WTC11 (cell line): Measurements from ENCODE around the gene CSTF1. TPM values are rescaled to one million over a fixed set of nuclear protein-coding genes. Genes with fewer than 3 reads are reported as not detected.

ENCODE experiments used
- ATAC-seq: fragments of 200-7000 bp; cut with Tn5 transposase; 2 replicates; pipeline ENCODE4 v1.10.0; 2021; ENCODE audit warnings: mild to moderate bottlenecking, moderate library complexity
- CTCF ChIA-PET: fragments of 300-600 bp; sonication (Branson Sonifier 250); formaldehyde crosslinking; loops from one replicate; lab custom pipeline; 2021; ENCODE audit warnings: antibody characterized with exemption; lab: Charles Lee
- POLR2A ChIA-PET: fragments of 350-600 bp; sonication (Branson Sonifier 250); formaldehyde crosslinking; loops from one replicate; lab custom pipeline; 2021; ENCODE audit warnings: antibody characterized with exemption; lab: Charles Lee
- DNase-seq: peaks from one replicate; pipeline ENCODE4 v3.0.0; 2021; ENCODE audit warnings: low spot score
- H3K27ac Mint-ChIP-seq: 2 replicates; pipeline ENCODE4 v1.8.0; 2021; ENCODE audit warnings: mixed read lengths
- H3K27me3 Mint-ChIP-seq: 2 replicates; pipeline ENCODE4 v1.8.0; 2021; ENCODE audit warnings: low read depth, mild to moderate bottlenecking, moderate library complexity, mixed read lengths
- H3K36me3 Mint-ChIP-seq: 2 replicates; pipeline ENCODE4 v1.8.0; 2021; ENCODE audit warnings: mixed read lengths
- H3K4me1 Mint-ChIP-seq: 2 replicates; pipeline ENCODE4 v1.8.0; 2022; ENCODE audit warnings: mixed read lengths
- H3K4me3 Mint-ChIP-seq: 2 replicates; pipeline ENCODE4 v1.8.0; 2021; ENCODE audit warnings: mild to moderate bottlenecking, moderate library complexity, mixed read lengths
- H3K9me3 Mint-ChIP-seq: 2 replicates; pipeline ENCODE4 v1.8.0; 2021; ENCODE audit warnings: mixed read lengths
- ATF6 ChIP-seq: sonication (generic); formaldehyde crosslinking; IDR thresholded peaks from 2 replicates; pipeline ENCODE4 v1.8.1; 2023; ENCODE audit warnings: mild to moderate bottlenecking, missing genetic modification reagents
- ELF4 ChIP-seq: sonication (generic); formaldehyde crosslinking; IDR thresholded peaks from 2 replicates; pipeline ENCODE4 v1.8.1; 2022; ENCODE audit warnings: low read depth, mild to moderate bottlenecking, moderate library complexity, missing genetic modification reagents
- FOXP1 ChIP-seq: sonication (generic); formaldehyde crosslinking; IDR thresholded peaks from 2 replicates; pipeline ENCODE4 v1.8.0; 2022; ENCODE audit warnings: missing genetic modification reagents, mild to moderate bottlenecking, moderate library complexity, borderline replicate concordance
- HMGXB4 ChIP-seq: sonication (generic); formaldehyde crosslinking; IDR thresholded peaks from 2 replicates; pipeline ENCODE4 v1.8.1; 2023; ENCODE audit warnings: mild to moderate bottlenecking, moderate library complexity, missing genetic modification reagents
- MAX ChIP-seq: sonication (generic); formaldehyde crosslinking; IDR thresholded peaks from 2 replicates; pipeline ENCODE4 v1.8.0; 2022; ENCODE audit warnings: mild to moderate bottlenecking, missing genetic modification reagents
- MLX ChIP-seq: sonication (generic); formaldehyde crosslinking; IDR thresholded peaks from 2 replicates; pipeline ENCODE4 v1.8.1; 2023; ENCODE audit warnings: mild to moderate bottlenecking, missing genetic modification reagents, moderate library complexity
- NR1H2 ChIP-seq: sonication (generic); formaldehyde crosslinking; IDR thresholded peaks from 2 replicates; pipeline ENCODE4 v1.9.0; 2021; ENCODE audit warnings: mild to moderate bottlenecking, moderate library complexity, missing genetic modification reagents
- NR2C2 ChIP-seq: sonication (generic); formaldehyde crosslinking; IDR thresholded peaks from 2 replicates; pipeline ENCODE4 v1.8.0; 2022; ENCODE audit warnings: mild to moderate bottlenecking, missing genetic modification reagents
- PRDM15 ChIP-seq: sonication (generic); formaldehyde crosslinking; IDR thresholded peaks from 2 replicates; pipeline ENCODE4 v1.8.0; 2022; ENCODE audit warnings: missing genetic modification reagents
- RORB ChIP-seq: fragments of 250-450 bp; sonication (Bioruptor Pico); IDR thresholded peaks from 2 replicates; pipeline ENCODE4 v1.9.0; 2021; ENCODE audit warnings: mild to moderate bottlenecking
- SP1 ChIP-seq: sonication (generic); formaldehyde crosslinking; conservative IDR thresholded peaks from 2 replicates; pipeline ENCODE4 v1.8.1; 2022; ENCODE audit warnings: missing genetic modification reagents
- USF1 ChIP-seq: sonication (generic); formaldehyde crosslinking; IDR thresholded peaks from 2 replicates; pipeline ENCODE4 v1.8.0; 2022; ENCODE audit warnings: mild to moderate bottlenecking, missing genetic modification reagents
- ZMAT4 ChIP-seq: fragments of 250-450 bp; sonication (Bioruptor Pico); IDR thresholded peaks from 2 replicates; pipeline ENCODE4 v1.9.0; 2021; ENCODE audit warnings: mild to moderate bottlenecking
- ZNF396 ChIP-seq: fragments of 250-450 bp; sonication (Bioruptor Pico); IDR thresholded peaks from 2 replicates; pipeline ENCODE4 v1.8.0; 2021; ENCODE audit warnings: mild to moderate bottlenecking, moderate library complexity, borderline replicate concordance
- ZNF423 ChIP-seq: fragments of 250-450 bp; sonication (Bioruptor Pico); IDR thresholded peaks from 2 replicates; pipeline ENCODE4 v2.1.2; 2022; ENCODE audit warnings: mild to moderate bottlenecking, moderate library complexity
- total RNA-seq: library from RNA; stranded (reverse); gene quantifications from 3 replicates; pipeline ENCODE4 v1.2.3, GENCODE V29; 2021

The CSTF1 gene
- total RNA-seq, 1 experiment from 2014 or later, result 58.5 TPM

GRCh38 chr20:56420940-56421688 is 28.7 kb downstream of the CSTF1 start:
- H3K9me3 Mint-ChIP-seq, result no peaks in the 10 kb centered on the region
- POLR2A ChIA-PET, result no interaction called here
- DNase-seq (no peak), ATAC-seq (no peak)
- CTCF ChIA-PET, result no interaction called here
- TF ChIP-seq ZMAT4 (CRISPR knock-in tag) (no peak), NR1H2 (CRISPR knock-in tag) (no peak), ZNF423 (no peak), MAX (CRISPR knock-in tag) (no peak), HMGXB4 (CRISPR knock-in tag) (no peak), FOXP1 (CRISPR knock-in tag) (no peak), MLX (no peak), USF1 (CRISPR knock-in tag) (no peak), NR2C2 (no peak), ELF4 (CRISPR knock-in tag) (no peak), SP1 (CRISPR knock-in tag) (no peak), ZNF396 (CRISPR knock-in tag) (no peak)
- peaks cover 44% of the 10 kb centered on the region for H3K27me3 Mint-ChIP-seq
- H3K4me1 Mint-ChIP-seq, result peaks cover 9% of the 10 kb centered on the region
- no peak overlapping the region for H3K27ac Mint-ChIP-seq
- no peak overlapping the region for H3K4me3 Mint-ChIP-seq
- H3K36me3 Mint-ChIP-seq, result no peaks in the 10 kb centered on the region

- TF ChIP-seq SP1 (CRISPR knock-in tag) (no peak), RORB (CRISPR knock-in tag) (no peak), ATF6 (CRISPR knock-in tag) (no peak), PRDM15 (no peak)
- H3K36me3 Mint-ChIP-seq, result no peaks in the 10 kb centered on the region
- H3K27ac Mint-ChIP-seq, result no peak overlapping the region
- DNase-seq (no peak), ATAC-seq (no peak)
- peaks cover 9% of the 10 kb centered on the region for H3K4me1 Mint-ChIP-seq
- H3K27me3 Mint-ChIP-seq, result peaks cover 50% of the 10 kb centered on the region
- no peak overlapping the region for H3K4me3 Mint-ChIP-seq
- POLR2A ChIA-PET, result no interaction called here
- no peaks in the 10 kb centered on the region for H3K9me3 Mint-ChIP-seq
- CTCF ChIA-PET, result interaction anchor here (0.7 to 1.3 kb wide), 2 partner anchors 13 to 128 kb away, joined by 3 read pairs; no protein-coding TSS in a partner anchor
Measured at GRCh38 chr20:56422076-56422823, 29.8 kb downstream of the CSTF1 start.
